ENCODE results near the gene SRCAP.

Gene SRCAP

GRCh38 chr16:30757316-30757715 lies 58.3 kb downstream of the SRCAP start:
- H3K4me3 ChIP-seq (ENCODE audit: low read length) = no peak overlapping the region
- TF ChIP-seq ZNF274 (IDR thresholded peaks at IDR 0.05; ENCODE audit: low read depth, low read length) = no peak

- no peak for TF ChIP-seq ZNF274 (IDR thresholded peaks at IDR 0.05; ENCODE audit: low read depth, low read length)
- H3K4me3 ChIP-seq (ENCODE audit: low read length) = no peak overlapping the region
Measured at GRCh38 chr16:30758988-30759491, 60.1 kb downstream of the SRCAP start.

- H3K4me3 ChIP-seq (ENCODE audit: low read length) = no peak overlapping the region
- TF ChIP-seq ZNF274 (IDR thresholded peaks at IDR 0.05; ENCODE audit: low read depth, low read length) = no peak
Measured at GRCh38 chr16:30760001-30760559, 61.1 kb downstream of the SRCAP start.

DNA sequence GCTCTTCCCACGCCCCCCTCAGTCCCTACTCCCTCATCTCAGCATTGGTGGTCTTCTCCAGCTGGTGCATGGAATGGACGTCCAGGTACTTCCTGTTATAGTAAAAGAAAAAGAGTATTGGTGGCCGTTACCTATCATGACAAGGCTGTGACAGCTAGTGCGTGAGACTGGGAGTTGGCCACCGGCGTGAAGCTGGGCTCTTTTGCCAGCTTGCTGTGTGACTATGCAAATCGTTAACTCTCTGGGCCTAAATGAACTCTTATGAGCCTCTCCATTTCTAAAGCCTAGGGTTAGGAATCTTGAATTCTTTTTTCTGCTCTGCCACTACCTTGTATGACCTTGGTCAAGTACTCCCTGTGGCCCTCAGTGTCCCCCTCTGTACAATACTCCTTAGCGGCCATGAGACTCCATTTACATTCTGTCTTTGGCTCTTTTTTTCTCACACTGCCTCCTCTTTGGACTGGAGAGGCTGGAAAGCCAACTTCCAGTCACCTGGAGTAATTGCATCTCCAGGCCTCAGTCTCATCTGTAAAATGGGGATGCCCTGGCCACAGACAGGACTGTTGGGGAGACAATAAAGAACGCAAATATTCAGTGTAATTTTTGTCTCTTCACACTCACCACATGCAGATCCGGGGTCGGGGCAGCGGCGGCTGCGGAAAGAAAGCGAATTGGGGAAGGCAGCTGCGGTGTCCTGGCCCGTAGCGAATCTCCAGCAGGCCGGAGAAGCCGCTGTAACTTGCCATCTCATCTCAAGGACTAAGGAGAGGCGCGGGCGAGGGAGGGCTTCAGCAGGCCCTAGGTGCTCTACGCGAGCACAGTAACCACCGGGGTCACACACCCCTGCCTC lies 61.8 kb downstream of the SRCAP start:
- no peak for TF ChIP-seq ZNF274 (IDR thresholded peaks at IDR 0.05; ENCODE audit: low read depth, low read length)
- H3K4me3 ChIP-seq (ENCODE audit: low read length) = peak overlapping the region; percentile 96

- peak overlapping the region; percentile 96 for H3K4me3 ChIP-seq (ENCODE audit: low read length)
- no peak for TF ChIP-seq ZNF274 (IDR thresholded peaks at IDR 0.05; ENCODE audit: low read depth, low read length)
Measured at GRCh38 chr16:30761427-30761927, 62.5 kb downstream of the SRCAP start.

GRCh38 chr16:30761928-30762902 lies 63.2 kb downstream of the SRCAP start, which contains the start of the genes CFAP119 and RNF40:
Gene CFAP119, minus strand, starts transcription at chr16:30762062. Its CDS starts 314 bp downstream, at chr16:30761748.
Gene RNF40, plus strand, starts transcription at chr16:30762322. Its CDS starts 224 bp downstream, at chr16:30762546.
- peak within 1 kb of the TSS; percentile 96 for H3K4me3 ChIP-seq (ENCODE audit: low read length)
- no peak for TF ChIP-seq ZNF274 (IDR thresholded peaks at IDR 0.05; ENCODE audit: low read depth, low read length)

DNA sequence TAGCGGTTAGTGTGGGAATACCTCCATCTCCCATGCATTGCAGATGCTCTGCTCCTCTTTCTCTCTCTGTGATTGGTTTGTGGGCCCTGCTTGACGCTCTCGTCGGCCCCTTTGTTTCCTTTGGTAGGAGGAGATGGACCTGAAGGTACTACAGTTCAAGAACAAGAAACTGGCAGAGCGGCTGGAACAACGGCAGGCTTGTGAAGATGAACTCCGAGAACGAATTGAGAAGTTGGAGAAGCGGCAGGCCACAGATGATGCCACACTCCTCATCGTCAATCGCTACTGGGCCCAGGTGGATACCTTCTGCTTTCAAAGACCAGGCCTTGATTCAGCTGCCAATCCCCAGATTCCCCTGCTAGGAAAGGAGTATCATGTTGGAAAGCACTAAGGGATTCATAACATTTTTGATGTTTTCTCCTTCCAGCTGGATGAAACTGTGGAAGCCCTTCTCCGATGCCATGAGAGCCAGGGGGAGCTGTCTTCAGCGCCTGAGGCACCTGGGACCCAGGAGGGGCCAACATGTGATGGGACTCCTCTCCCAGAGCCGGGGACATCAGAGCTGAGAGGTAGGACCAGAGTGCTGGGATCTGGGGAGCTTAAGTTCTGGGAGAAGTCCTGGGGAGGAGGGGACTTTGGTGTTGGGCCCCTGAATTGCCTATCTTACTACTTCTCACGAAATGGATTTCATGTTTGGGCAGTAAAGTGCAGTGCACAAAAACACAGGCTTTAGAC lies 64.2 kb downstream of the SRCAP start:
- no peak for TF ChIP-seq ZNF274 (IDR thresholded peaks at IDR 0.05; ENCODE audit: low read depth, low read length)
- peak overlapping the region; percentile 96 for H3K4me3 ChIP-seq (ENCODE audit: low read length)

DNA sequence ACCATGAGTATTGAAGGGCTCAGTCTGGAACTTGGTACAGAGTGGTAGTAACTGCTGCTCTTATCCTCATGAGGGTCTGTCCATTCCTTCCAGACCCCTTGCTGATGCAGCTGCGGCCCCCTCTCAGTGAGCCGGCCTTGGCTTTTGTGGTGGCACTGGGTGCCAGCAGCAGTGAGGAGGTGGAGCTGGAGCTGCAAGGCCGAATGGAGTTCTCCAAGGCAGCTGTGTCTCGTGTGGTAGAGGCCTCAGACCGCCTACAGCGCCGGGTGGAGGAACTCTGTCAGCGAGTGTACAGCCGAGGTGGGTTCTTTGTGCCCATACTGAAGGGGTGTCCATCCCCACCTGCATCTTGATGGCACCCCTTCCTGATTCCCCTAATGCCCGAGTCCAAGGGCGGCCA lies 65.1 kb downstream of the SRCAP start:
- TF ChIP-seq ZNF274 (IDR thresholded peaks at IDR 0.05; ENCODE audit: low read depth, low read length) = no peak
- H3K4me3 ChIP-seq (ENCODE audit: low read length) = no peak overlapping the region

- no peak overlapping the region for H3K4me3 ChIP-seq (ENCODE audit: low read length)
- no peak for TF ChIP-seq ZNF274 (IDR thresholded peaks at IDR 0.05; ENCODE audit: low read depth, low read length)
Measured at GRCh38 chr16:30764816-30765465, 66.0 kb downstream of the SRCAP start.

GRCh38 chr16:30766206-30766932 lies 67.4 kb downstream of the SRCAP start:
- TF ChIP-seq ZNF274 (IDR thresholded peaks at IDR 0.05; ENCODE audit: low read depth, low read length) = no peak

GRCh38 chr16:30766933-30767284 lies 67.9 kb downstream of the SRCAP start:
- TF ChIP-seq ZNF274 (IDR thresholded peaks at IDR 0.05; ENCODE audit: low read depth, low read length) = no peak
- no peak overlapping the region for H3K4me3 ChIP-seq (ENCODE audit: low read length)

More at GRCh38 chr16:30766206-30766932, 67.4 kb downstream of the SRCAP start:
- no peak overlapping the region for H3K4me3 ChIP-seq (ENCODE audit: low read length)

All from GM08714 (cell line).